Measurements from ENCODE around the gene FSTL4.

The FSTL4 gene

GRCh38 chr5:133291524-133291923 is 320.8 kb downstream of the FSTL4 start:
- DNase-seq (ENCODE audit: low spot score): no peak

GRCh38 chr5:133290669-133291240 is 321.6 kb downstream of the FSTL4 start:
- DNase-seq (ENCODE audit: low spot score): no peak

DNA sequence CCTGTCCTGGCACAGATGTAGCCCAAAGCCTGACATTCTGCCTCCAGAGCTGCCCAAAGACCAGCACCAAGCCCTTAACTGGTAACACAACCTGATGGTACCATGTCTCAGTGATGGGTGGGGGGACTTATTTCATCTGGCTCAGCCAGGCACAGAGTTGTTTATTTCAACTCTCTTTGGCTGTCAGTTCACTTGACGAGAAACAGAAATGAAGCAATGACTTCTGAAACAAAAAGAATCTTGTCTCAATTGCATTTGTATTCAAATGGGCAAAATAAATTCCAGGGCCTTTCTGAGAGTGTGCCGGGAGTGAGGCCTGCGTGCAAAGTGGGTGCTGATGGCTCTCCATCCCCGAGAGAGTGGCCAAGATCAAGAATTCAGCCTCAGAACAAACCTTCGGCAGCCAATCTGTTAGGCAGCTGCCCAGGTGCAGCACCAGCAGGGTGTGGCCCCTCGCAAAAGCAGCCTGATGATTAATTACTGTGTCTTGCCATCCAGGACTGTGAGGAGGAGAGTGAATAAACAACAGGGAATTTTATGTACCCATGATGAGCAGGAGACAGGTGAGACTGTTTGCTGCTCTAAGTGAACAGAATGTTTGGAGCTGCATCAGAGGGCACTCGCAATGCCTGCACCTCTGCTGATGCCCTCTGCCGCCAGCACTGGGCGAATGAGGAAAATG is 322.5 kb downstream of the FSTL4 start:
- no peak for DNase-seq (ENCODE audit: low spot score)

GRCh38 chr5:133287500-133287899 is 324.8 kb downstream of the FSTL4 start:
- DNase-seq (ENCODE audit: low spot score): no peak

GRCh38 chr5:133286483-133286882 is 325.9 kb downstream of the FSTL4 start:
- no peak for DNase-seq (ENCODE audit: low spot score)

GRCh38 chr5:133285583-133286021 is 326.7 kb downstream of the FSTL4 start:
- DNase-seq (ENCODE audit: low spot score): no peak

GRCh38 chr5:133284306-133284705 is 328.0 kb downstream of the FSTL4 start:
- no peak for DNase-seq (ENCODE audit: low spot score)

DNA sequence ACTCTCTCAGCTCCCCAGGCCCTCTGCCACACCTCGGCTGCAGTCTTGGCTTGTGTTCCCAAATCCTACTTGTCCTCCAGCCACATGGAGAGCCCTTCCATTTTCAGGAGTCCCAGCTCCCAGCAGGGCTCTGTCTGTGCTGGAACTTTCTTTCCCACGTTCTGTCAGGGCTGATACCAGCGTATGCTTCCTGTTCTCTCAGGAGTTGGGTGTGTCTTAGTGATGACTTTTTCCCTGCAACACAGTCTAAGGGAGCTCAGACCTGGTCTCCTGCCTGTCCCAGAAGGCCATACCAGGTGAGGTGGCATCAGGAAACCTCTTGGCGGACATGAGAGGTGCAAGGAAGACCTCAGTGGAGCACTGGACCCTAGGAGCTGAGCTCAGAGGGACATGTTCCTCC is 334.0 kb downstream of the FSTL4 start:
- no peak for DNase-seq (ENCODE audit: low spot score)

GRCh38 chr5:133277744-133278143 is 334.6 kb downstream of the FSTL4 start:
- DNase-seq (ENCODE audit: low spot score): no peak

DNA sequence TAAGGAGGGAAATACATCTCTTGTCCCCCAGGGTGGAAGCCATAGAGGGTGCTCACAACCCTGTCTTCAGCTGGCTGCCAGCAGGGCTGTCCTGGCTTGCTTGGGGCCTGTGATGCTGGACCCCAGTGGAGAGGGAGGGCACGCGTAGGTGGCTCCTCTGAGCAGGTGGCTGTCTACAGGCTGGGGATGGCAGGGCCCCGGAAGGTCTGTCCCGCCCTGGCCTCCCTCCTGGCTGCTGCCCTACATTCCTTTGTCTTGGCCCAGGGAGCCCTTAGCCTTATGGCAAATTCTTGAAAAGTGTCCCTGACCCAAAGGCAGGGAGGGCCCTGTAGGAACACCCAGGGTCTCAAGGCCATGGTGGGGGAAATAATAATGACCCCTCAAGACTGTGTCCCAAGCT is 336.2 kb downstream of the FSTL4 start:
- no peak for DNase-seq (ENCODE audit: low spot score)

DNA sequence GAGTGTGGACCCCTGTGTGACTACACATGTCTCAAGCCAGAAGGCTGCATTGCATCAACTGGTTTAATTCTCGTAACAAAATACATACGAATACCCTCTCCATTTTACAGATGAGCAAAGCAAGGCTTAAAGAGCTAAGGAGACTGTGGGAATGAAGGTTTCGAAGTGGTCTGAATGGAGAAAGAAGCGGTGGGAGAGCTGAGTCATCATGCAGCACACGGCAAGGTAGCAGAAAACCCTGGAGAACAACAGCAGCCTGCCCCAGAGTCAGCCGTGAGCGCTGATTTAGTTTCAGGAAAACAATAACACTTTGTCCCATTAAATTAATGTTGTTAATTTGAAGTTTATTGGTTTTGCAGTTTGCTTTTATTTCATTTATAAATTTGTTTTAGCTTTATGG is 336.7 kb downstream of the FSTL4 start:
- DNase-seq (ENCODE audit: low spot score): no peak

GRCh38 chr5:133274597-133274935 is 337.8 kb downstream of the FSTL4 start:
- no peak for DNase-seq (ENCODE audit: low spot score)

GRCh38 chr5:133273661-133274596 is 338.4 kb downstream of the FSTL4 start:
- DNase-seq (ENCODE audit: low spot score): no peak

DNA sequence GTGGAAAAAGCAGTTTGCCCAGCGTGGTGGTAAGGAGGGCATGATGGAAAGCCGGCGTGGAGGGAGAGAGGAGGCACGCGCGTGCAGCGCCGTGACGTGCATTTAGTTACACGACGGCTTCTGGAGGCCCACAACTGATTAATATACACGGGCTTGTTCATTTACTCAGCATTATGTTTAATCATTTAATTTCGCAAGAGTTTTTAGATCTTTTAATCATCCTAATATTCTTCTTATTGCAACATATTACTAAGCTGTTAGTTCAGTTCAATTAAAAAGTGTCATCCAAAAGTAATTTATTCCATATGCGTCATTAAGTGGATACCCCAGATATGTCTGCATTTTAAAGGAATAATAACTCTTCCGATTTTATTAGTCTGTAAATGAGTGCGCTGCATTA is 340.0 kb downstream of the FSTL4 start:
- no peak for DNase-seq (ENCODE audit: low spot score)

GRCh38 chr5:133271606-133272005 is 340.7 kb downstream of the FSTL4 start:
- no peak for DNase-seq (ENCODE audit: low spot score)

DNA sequence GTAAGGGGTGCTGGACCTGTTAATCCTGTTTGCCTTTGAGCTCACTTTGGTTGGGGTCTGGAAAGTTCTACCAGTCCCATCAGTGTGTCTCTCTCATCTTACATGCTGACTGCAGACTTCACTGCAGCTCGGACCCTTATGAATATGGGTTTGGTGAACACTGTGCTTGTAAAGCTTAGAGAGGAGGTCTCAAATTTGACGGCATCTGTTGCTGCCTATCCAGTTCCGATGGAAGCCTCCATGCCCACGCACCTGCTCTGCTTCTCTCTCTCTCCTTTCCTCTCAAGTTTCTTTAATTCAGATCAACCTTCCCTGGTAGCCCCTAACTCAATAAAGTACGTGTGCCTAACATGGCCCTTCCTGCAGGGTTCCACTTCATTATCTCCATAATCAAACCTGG is 342.6 kb downstream of the FSTL4 start:
- DNase-seq (ENCODE audit: low spot score): no peak

DNA sequence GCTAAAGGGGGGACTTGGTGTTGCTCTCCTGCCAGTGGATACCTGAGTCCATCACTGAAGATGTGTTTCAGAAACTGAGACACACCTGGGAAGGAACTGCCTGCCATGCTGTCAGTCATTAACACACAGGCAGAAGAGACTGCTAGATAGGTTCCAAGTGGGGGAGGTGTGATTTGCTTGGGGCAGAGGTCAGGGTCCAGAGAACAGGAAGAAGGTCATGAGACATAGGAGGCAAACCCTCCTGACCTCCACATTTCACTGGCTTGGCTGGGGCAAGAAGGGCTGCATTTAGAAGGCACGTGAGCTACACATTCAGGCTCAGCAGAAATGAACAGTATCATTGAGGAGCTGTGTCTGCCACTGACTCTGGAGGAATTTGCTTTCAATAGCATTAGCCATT is 344.7 kb downstream of the FSTL4 start:
- DNase-seq (ENCODE audit: low spot score): no peak

DNA sequence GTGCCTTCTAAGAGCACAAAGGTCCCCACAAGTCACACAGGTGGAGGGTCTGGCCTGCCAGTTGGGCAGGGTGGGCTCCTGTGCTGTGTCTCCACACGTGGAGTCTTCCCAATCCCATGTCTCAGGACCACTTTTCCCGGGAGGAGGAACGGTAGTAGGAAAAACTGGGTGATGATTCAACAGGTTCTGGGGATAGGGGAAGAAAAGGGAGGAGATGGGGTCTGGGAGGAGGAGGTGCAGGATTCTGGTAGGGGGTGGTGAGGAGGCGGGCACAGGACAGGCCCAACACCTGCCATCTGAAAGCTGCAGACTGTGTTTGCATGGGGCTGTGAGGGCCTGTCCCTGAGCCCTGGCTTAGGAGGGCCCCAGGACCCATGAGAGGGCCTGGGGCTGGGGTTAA is 345.4 kb downstream of the FSTL4 start:
- no peak for DNase-seq (ENCODE audit: low spot score)

DNA sequence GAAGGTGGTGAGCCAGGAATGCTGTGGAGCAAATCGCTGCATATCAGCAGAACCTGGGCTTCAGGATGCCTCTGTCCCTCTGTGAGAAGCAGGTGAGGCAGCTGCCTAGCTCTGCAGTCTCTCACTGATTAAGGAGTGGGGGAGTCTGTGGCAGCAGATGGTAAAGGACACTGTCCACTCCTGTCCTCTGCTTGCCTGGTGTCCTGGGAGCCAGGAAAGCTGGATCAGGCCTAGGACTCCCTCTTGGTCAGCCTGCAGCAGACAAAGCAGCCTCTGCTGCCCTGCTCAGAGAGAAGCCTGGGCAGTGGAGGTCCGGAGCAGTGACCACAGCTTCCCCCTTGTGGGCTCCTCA is 345.8 kb downstream of the FSTL4 start:
- DNase-seq (ENCODE audit: low spot score): no peak

DNA sequence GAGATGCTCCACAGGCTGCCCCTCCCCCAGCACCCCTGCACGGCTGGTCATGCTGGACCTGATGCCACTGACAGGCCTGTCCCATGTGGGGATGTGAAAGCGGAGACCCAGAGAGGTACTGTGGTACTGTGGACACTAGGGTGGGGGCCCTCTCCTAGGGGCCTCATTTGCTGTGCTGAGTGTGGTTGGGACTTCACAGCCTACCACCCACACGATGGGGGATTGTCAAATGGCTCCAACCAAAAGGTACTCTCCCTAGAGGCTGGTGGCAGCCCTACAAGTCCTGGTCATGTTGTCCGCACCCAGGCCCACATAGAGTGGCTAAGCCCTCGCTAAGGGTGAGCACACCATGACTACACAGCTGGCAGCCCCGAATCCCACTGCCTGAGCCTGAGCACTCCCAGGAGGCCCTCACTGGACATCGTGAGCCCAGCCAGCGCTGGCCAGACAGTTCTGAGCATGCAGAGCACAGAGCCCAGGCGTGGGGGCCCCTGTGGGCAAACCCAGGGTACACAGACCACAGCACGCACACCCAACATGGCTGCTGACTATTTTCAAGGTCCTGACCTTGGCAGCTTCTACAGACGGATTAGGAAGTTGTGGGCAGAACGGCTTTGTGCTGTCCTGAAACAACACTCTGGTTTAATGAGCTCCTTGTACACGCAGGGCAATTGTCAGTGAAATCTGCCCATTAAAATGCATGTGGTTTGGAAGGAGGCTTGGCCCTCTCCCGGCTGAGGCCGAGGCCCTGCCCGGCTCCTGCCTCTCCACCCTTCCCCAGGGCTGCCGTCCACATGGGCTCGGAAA is 346.4 kb downstream of the FSTL4 start:
- DNase-seq (ENCODE audit: low spot score): no peak

GRCh38 chr5:133265257-133265656 is 347.1 kb downstream of the FSTL4 start:
- DNase-seq (ENCODE audit: low spot score): no peak

- DNase-seq (ENCODE audit: low spot score): no peak
These were observed 349.7 kb downstream of the FSTL4 start for GRCh38 chr5:133262690-133263089.

Data from hematopoietic multipotent progenitor cell treated with erythropoietin and hydrocortisone succinate and interleukin-3 and kit ligand, for 15 days (in vitro differentiated cells).